HG02588 (cell line): ENCODE data around the gene STX5.
"Not testable (repeated sequence)": the region's sequence is repeated elsewhere in the genome, so short reads cannot be mapped to it uniquely, and the experiment has no call there.

Experiments
- ATAC-seq: cut with Tn5 transposase; IDR thresholded peaks from one replicate; pipeline ENCODE4 v1.9.1; 2021; ENCODE audit warnings: mild to moderate bottlenecking, moderate library complexity; ENCODE audit not compliant: unreplicated experiment

Gene STX5

GRCh38 chr11:62832336-62833234 lies 734 bp upstream of the STX5 start, which contains the start of gene TEX54:
TSS of gene TEX54 (minus strand) at chr11:62832841.
- peak; percentile 14 for ATAC-seq

GRCh38 chr11:62830904-62831519 lies 839 bp downstream of the STX5 start:
- no peak for ATAC-seq

GRCh38 chr11:62828130-62828529 lies 3.7 kb downstream of the STX5 start:
- ATAC-seq, result not testable (repeated sequence)

GRCh38 chr11:62823677-62824076 lies 8.2 kb downstream of the STX5 start:
- no peak for ATAC-seq

- ATAC-seq, result no peak
Observed at GRCh38 chr11:62817129-62817528, 14.7 kb downstream of the STX5 start.

GRCh38 chr11:62816557-62816956 lies 15.3 kb downstream of the STX5 start:
- ATAC-seq, result no peak

- no peak for ATAC-seq
Observed at GRCh38 chr11:62811659-62812058, 20.2 kb downstream of the STX5 start.

- ATAC-seq, result no peak
Observed at GRCh38 chr11:62810748-62811147, 21.1 kb downstream of the STX5 start.

GRCh38 chr11:62806611-62807121 lies 25.2 kb downstream of the STX5 start:
- no peak for ATAC-seq

- ATAC-seq, result no peak
Observed at GRCh38 chr11:62805961-62806441, 25.9 kb downstream of the STX5 start.

GRCh38 chr11:62805076-62805892 lies 26.6 kb downstream of the STX5 start, which contains the start of gene NXF1:
TSS of gene NXF1 (minus strand) at chr11:62805440. CDS start at chr11:62805356, 84 bp downstream.
- peak; percentile 80 for ATAC-seq

- peak; percentile 2 for ATAC-seq
Observed at GRCh38 chr11:62804310-62805075, 27.4 kb downstream of the STX5 start.

GRCh38 chr11:62801071-62801470 lies 30.8 kb downstream of the STX5 start:
- ATAC-seq, result no peak

- no peak for ATAC-seq
Observed at GRCh38 chr11:62799486-62799885, 32.4 kb downstream of the STX5 start.

GRCh38 chr11:62796281-62796680 lies 35.6 kb downstream of the STX5 start:
- ATAC-seq, result no peak

GRCh38 chr11:62794201-62794775 lies 37.6 kb downstream of the STX5 start:
- ATAC-seq, result no peak

GRCh38 chr11:62792202-62792575 lies 39.7 kb downstream of the STX5 start:
- ATAC-seq, result no peak

GRCh38 chr11:62791501-62792201 lies 40.2 kb downstream of the STX5 start, which contains the start of gene TMEM223:
TSS of gene TMEM223 (minus strand) at chr11:62792006. CDS start at chr11:62791994, 12 bp downstream.
- ATAC-seq, result peak; percentile 62

GRCh38 chr11:62789576-62789975 lies 42.3 kb downstream of the STX5 start:
- no peak for ATAC-seq
